Erythroblast (primary cell): ENCODE data around the gene CCDC51.

Source experiments
- GATA1 ChIP-seq: IDR thresholded peaks from 2 replicates; pipeline ENCODE4 v1.6.1; 2011; ENCODE audit warnings: low read depth, mild to moderate bottlenecking, control low read depth, low read length, moderate library complexity
- POLR2A ChIP-seq: IDR thresholded peaks from 2 replicates; pipeline ENCODE4 v1.6.1; 2011; ENCODE audit warnings: mild to moderate bottlenecking, low read length

DNA sequence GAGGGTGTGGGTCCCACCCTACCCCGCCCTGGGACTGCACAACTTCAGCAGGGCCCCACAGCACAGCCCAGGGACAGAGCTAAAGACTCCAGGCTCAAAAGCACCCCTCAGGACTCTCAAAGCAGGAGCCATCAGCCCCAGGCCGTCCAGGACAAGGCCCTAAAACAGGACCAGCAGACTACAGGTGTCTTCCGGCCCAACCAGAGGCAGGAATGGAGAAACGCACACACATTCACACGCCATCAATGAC is 32.7 kb upstream of the CCDC51 start:
- TF ChIP-seq POLR2A (no peak), GATA1 (no peak)
